Peyer's patch (tissue), 4 donors: Measurements from ENCODE around the gene SKA1.

Source experiments
- POLR2A ChIP-seq, 2 donors: fragments of 450-650 bp; IDR thresholded peaks; one replicate each; pipeline ENCODE4 v1.5.1; 2017; ENCODE audit warnings: antibody characterized with exemption in 2 of 2, mild to moderate bottlenecking in 2 of 2, moderate library complexity in 2 of 2
- TF ChIP-seq, protein P1 (sequence below), 6 experiments: fragments of 450-650 bp in 4 of 6; fragments of 200-600 bp in 2 of 6; sonication (generic) in 1 of 6; IDR thresholded peaks; one replicate each; pipeline ENCODE4 v1.5.1; 2017 to 2019; ENCODE audit warnings: antibody characterized with exemption in 6 of 6, mild to moderate bottlenecking in 3 of 6, moderate library complexity in 1 of 6

DNA sequence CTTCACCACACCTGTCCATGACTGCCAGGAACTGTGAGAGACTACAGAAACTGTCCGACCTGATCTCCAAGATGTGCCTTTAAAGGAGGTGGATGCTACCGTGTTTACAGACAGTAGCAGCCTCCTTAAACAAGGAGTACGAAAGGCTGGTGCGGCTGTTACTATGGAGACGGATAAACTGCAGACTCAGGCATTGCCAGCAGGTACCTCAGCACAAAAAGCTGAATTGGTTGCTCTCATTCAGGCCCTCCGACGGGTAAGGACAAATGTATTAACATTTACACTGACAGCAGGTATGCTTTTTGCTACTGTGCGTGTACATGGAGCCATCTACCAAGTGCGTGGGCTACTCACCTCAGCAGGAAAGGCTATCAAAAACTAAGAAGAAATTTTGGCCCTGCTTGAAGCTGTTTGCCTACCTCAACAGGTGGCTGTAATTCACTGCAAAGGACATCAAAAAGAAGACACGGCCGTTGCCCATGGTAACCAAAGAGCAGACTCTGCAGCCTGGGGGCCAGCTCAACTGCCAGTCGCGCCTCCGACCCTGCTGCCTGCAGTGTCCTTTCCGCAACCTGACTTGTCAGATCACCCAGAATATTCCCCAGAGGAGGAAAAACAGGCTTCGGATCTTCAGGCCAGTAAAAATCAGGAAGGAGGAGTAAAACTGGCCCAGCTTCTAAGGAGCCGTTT lies 30.9 kb downstream of the SKA1 start:
- TF ChIP-seq, protein P1, sequence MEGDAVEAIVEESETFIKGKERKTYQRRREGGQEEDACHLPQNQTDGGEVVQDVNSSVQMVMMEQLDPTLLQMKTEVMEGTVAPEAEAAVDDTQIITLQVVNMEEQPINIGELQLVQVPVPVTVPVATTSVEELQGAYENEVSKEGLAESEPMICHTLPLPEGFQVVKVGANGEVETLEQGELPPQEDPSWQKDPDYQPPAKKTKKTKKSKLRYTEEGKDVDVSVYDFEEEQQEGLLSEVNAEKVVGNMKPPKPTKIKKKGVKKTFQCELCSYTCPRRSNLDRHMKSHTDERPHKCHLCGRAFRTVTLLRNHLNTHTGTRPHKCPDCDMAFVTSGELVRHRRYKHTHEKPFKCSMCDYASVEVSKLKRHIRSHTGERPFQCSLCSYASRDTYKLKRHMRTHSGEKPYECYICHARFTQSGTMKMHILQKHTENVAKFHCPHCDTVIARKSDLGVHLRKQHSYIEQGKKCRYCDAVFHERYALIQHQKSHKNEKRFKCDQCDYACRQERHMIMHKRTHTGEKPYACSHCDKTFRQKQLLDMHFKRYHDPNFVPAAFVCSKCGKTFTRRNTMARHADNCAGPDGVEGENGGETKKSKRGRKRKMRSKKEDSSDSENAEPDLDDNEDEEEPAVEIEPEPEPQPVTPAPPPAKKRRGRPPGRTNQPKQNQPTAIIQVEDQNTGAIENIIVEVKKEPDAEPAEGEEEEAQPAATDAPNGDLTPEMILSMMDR (IDR thresholded peaks at IDR 0.05) = no peak
- no peak for TF ChIP-seq POLR2A (IDR thresholded peaks at IDR 0.05)
